Heart left ventricle (tissue), 13 donors: Measurements from ENCODE around the gene CHRNA3.

Experiments
- CTCF ChIP-seq, 12 donors: fragments of 200-600 bp; sonication (generic) in 4 of 12; IDR thresholded peaks; one replicate each; pipeline versions ENCODE4 v1.5.0 to v1.8.0; 2018 to 2022; ENCODE audit warnings: antibody characterized with exemption in 12 of 12, mild to moderate bottlenecking in 5 of 12
- POLR2A ChIP-seq, 2 donors: fragments of 450-650 bp; IDR thresholded peaks; one replicate each; pipeline ENCODE4 v1.6.1; 2017; ENCODE audit warnings: antibody characterized with exemption in 2 of 2, mild to moderate bottlenecking in 2 of 2, moderate library complexity in 2 of 2
- donor health status: ischemic (EF 13 %, LVEDD 7.1; RV severe dilation, severe dysfunction).
- donor health status: DM: no; HTN: yes; CAD: no.
- donor health status: DM: no; HTN: no; CAD: no.
- donor health status: ischemic (EF 25% LVEDD 6.9; RV normal size, moderate dysfunction).
- donor health status: ischemic (EF 25% LVEDD 5.7; RV mildly dilated, moderate dysfunction).
- donor health status: ischemic (EF 35%, LVEDD 5.7; RV mildly dilated, moderate dysfunction).
- donor health status: nonischemic (EF 11% LVEDD 7.7; RV severe dilation, severe dysfunction).
- donor health status: DM: yes; HTN: yes; CAD: no.
- donor health status: PGD.
- donor health status: ischemic (EF 29% LVEDD 5.4; RV normal size, mild dysfunction).
- donor health status: nonischemic (EF 23%, LVEDD 6.1; RV moderate dilation, normal function).

- TF ChIP-seq CTCF (IDR thresholded peaks at IDR 0.05) (no peak), POLR2A (IDR thresholded peaks at IDR 0.05) (no peak)
These were observed 47.4 kb downstream of the CHRNA3 start for GRCh38 chr15:78573416-78573815.
